Stimulated activated CD4-positive, alpha-beta T cell treated with anti-CD3 and anti-CD28 coated beads, Interleukin-1b, Interleukin-23, amount 100 ng/mL, for 48 hours (primary cell): ENCODE measurements around the gene SEMA6C.
"Not testable (repeated sequence)": the region's sequence is repeated elsewhere in the genome, so short reads cannot be mapped to it uniquely, and the experiment has no call there.

Experiments used
- DNase-seq: peaks from one replicate; pipeline ENCODE4 v3.0.0-alpha.2; 2020

SEMA6C gene

GRCh38 chr1:151146412-151147131 is at the start of gene SEMA6C:
SEMA6C (minus strand) TSS chr1:151146631; CDS start chr1:151142621, 4,010 bp downstream.
- peak; percentile 86 for DNase-seq

- not testable (repeated sequence) for DNase-seq
Measured at GRCh38 chr1:151194894-151195594, 48.6 kb upstream of the SEMA6C start.

GRCh38 chr1:151193856-151194255 is 47.4 kb upstream of the SEMA6C start:
- DNase-seq: no peak

- DNase-seq: no peak
Measured at GRCh38 chr1:151193304-151193703, 46.9 kb upstream of the SEMA6C start.

GRCh38 chr1:151192047-151192446 is 45.6 kb upstream of the SEMA6C start:
- DNase-seq: no peak

GRCh38 chr1:151189637-151190445 is 43.4 kb upstream of the SEMA6C start, which contains the start of gene VPS72:
VPS72 (minus strand) TSS chr1:151190197; CDS start chr1:151190121, 76 bp downstream.
- peak; percentile 89 for DNase-seq

- DNase-seq: not testable (repeated sequence)
Measured at GRCh38 chr1:151188667-151189066, 42.2 kb upstream of the SEMA6C start.

GRCh38 chr1:151187205-151187604 is 40.8 kb upstream of the SEMA6C start:
- DNase-seq: no peak

GRCh38 chr1:151184211-151184610 is 37.8 kb upstream of the SEMA6C start:
- no peak for DNase-seq

GRCh38 chr1:151176514-151177045 is 30.1 kb upstream of the SEMA6C start:
- DNase-seq: no peak

GRCh38 chr1:151175863-151176262 is 29.4 kb upstream of the SEMA6C start, which contains the start of gene TMOD4:
TMOD4 (minus strand) TSS chr1:151175981; CDS start chr1:151174875, 1,106 bp downstream.
- no peak for DNase-seq

GRCh38 chr1:151175041-151175741 is 28.8 kb upstream of the SEMA6C start:
- DNase-seq: no peak

- DNase-seq: no peak
Measured at GRCh38 chr1:151171190-151171589, 24.8 kb upstream of the SEMA6C start.

- DNase-seq: no peak
Measured at GRCh38 chr1:151167116-151167515, 20.7 kb upstream of the SEMA6C start.

- no peak for DNase-seq
Measured at GRCh38 chr1:151166505-151166956, 20.1 kb upstream of the SEMA6C start.

GRCh38 chr1:151165738-151166504 is 19.5 kb upstream of the SEMA6C start, which contains the start of the genes LYSMD1 and SCNM1:
LYSMD1 (minus strand) TSS chr1:151165902; CDS start chr1:151165258, 644 bp downstream.
SCNM1 (plus strand) TSS chr1:151166144; CDS start chr1:151166153, 9 bp downstream.
- peak; percentile 98 for DNase-seq

GRCh38 chr1:151165281-151165737 is 18.9 kb upstream of the SEMA6C start:
- no peak for DNase-seq

GRCh38 chr1:151164732-151165280 is 18.4 kb upstream of the SEMA6C start:
- no peak for DNase-seq

GRCh38 chr1:151159373-151159772 is 12.9 kb upstream of the SEMA6C start:
- DNase-seq: no peak

GRCh38 chr1:151158751-151159251 is 12.4 kb upstream of the SEMA6C start:
- DNase-seq: peak; percentile 37
